Bronchial epithelial cell (primary cell): ENCODE results near the gene ZBTB44. TPM values are rescaled to one million over a fixed set of nuclear protein-coding genes. Genes with fewer than 3 reads are reported as not detected.
A peak's percentile ranks its signal among the peaks of the same experiment; 100 is the strongest.

Experiments used
- DNase-seq: peaks from one replicate; pipeline ENCODE4 v3.0.0-alpha.2; 2010; ENCODE audit warnings: low read depth
- FAIRE-seq: peaks from 2 replicates; lab custom pipeline; 2011; peaks lifted over from hg19 to GRCh38; lab: Jason Lieb, UNC
- H3K27me3 ChIP-seq: 2 replicates; pipeline ENCODE4 v1.5.1; 2011; ENCODE audit warnings: low read length; ENCODE audit not compliant: control insufficient read depth, insufficient read depth
- H3K36me3 ChIP-seq: 2 replicates; pipeline ENCODE4 v1.5.1; 2011; ENCODE audit warnings: low read length; ENCODE audit not compliant: control insufficient read depth, insufficient read depth
- H3K4me3 ChIP-seq: 2 replicates; pipeline ENCODE4 v1.5.1; 2011; ENCODE audit warnings: mild to moderate bottlenecking, low read depth, low read length, control low read depth
- total RNA-seq: library from RNA; depleted of rRNA; stranded (reverse); fragments of >200 nt; gene quantifications from 2 replicates; pipeline ENCODE4 v1.2.1, GENCODE V29; 2014
- TF ChIP-seq, protein P1 (sequence below): IDR thresholded peaks from 2 replicates; pipeline ENCODE4 v1.5.1; 2011; ENCODE audit warnings: mild to moderate bottlenecking, moderate library complexity, low read length, control low read depth, inconsistent platforms; ENCODE audit not compliant: insufficient read depth, severe bottlenecking

The ZBTB44 gene
- total RNA-seq, 1 donor from 2014 or later, result 28.4 TPM

DNA sequence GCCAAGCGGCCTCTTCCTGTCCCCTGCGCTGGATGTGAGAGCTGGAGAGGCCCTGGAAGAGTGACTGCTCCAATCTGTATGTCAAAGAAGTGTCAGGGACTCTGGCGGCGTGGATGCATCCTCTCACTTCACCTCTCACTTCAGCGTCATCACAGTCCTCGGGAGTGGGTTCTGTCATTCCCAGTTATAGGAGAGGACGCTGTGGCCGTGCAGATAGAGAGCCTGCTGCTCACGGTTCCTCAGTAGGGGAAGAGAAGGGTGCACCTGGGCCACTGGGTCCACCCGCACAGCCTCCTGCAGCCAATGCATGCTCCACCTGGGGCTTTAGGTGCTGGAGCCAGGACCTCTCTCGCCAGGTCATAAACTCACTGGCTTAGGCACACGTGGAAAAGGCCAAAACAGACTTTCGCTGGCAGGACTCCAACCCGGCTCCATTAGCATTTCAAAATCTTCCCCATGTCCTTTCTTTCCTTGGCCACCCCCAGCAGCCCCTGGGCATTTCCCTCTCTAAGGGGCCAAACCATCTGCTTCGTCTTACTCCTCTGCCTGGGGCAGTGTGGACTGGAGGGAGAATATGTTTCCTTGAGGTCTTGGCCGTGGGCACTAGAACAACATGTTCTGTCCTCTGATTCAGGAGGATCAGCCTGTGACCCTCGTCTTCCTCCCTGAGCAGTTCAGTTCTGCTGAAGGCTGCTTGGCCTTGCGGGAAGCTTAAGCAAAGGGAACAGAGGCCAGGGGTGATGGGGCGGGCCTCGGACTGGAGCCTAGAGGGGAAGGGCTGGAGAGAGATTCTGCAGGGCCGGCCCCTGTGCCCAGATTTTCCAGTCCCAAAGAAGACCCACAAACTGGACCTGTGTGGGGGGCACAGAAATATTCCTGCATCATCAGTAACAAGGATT lies 97.3 kb downstream of the ZBTB44 start:
- FAIRE-seq (no peak), DNase-seq (no peak)
- Histone ChIP-seq H3K36me3 (no peaks in the 10 kb centered on the region), H3K4me3 (no peak overlapping the region), H3K27me3 (no peaks in the 10 kb centered on the region)
- TF ChIP-seq, protein P1, sequence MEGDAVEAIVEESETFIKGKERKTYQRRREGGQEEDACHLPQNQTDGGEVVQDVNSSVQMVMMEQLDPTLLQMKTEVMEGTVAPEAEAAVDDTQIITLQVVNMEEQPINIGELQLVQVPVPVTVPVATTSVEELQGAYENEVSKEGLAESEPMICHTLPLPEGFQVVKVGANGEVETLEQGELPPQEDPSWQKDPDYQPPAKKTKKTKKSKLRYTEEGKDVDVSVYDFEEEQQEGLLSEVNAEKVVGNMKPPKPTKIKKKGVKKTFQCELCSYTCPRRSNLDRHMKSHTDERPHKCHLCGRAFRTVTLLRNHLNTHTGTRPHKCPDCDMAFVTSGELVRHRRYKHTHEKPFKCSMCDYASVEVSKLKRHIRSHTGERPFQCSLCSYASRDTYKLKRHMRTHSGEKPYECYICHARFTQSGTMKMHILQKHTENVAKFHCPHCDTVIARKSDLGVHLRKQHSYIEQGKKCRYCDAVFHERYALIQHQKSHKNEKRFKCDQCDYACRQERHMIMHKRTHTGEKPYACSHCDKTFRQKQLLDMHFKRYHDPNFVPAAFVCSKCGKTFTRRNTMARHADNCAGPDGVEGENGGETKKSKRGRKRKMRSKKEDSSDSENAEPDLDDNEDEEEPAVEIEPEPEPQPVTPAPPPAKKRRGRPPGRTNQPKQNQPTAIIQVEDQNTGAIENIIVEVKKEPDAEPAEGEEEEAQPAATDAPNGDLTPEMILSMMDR, result no peak

DNA sequence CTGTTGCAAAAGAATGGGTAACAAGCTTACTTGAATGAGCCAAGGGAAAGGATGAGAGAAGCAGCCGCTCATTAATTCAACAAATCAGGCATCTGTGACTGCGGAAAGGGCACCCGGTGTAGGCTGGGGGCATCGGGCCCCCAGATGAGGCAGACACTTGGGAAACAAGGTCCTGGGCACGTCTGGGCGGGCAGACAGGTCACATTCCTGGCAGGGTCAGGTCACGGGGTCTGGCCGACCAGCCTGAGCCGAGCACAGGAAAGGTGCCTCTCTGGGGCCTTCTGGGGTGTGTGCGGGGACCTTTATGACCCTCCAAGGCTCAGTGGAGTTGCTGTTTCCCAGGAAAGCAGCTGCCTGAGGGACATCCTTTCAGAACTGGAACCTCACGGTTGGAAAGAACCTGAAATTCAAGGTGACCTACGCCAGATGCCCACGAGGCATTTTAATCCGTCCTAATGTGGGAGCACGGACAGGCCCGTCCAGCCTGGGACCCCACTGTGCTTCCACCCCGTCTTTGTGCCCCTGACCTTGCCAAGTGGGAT lies 98.1 kb downstream of the ZBTB44 start:
- H3K4me3 ChIP-seq, result no peak overlapping the region
- no peaks in the 10 kb centered on the region for H3K27me3 ChIP-seq
- no peak for DNase-seq
- FAIRE-seq, result no peak
- H3K36me3 ChIP-seq, result no peaks in the 10 kb centered on the region
- TF ChIP-seq, protein P1, result no peak

DNA sequence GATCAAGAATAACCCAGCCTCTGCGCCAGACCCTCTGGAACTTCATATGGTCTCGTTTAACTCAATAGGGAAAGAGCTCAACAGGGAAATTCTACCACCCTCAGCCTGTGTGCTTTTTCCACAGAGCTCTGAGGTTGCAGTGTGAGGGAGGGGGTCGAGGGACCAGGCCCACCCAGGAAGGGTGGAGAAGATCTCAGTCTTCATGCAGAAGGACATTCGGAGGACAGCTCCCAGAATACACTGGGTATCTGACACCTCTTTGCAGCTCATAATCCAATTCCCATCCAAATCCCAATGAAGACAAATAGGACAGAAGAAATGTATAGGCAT lies 98.5 kb downstream of the ZBTB44 start:
- TF ChIP-seq, protein P1, result no peak
- no peak for DNase-seq
- FAIRE-seq, result no peak
- H3K4me3 ChIP-seq, result no peak overlapping the region
- no peaks in the 10 kb centered on the region for H3K27me3 ChIP-seq
- H3K36me3 ChIP-seq, result no peaks in the 10 kb centered on the region

DNA sequence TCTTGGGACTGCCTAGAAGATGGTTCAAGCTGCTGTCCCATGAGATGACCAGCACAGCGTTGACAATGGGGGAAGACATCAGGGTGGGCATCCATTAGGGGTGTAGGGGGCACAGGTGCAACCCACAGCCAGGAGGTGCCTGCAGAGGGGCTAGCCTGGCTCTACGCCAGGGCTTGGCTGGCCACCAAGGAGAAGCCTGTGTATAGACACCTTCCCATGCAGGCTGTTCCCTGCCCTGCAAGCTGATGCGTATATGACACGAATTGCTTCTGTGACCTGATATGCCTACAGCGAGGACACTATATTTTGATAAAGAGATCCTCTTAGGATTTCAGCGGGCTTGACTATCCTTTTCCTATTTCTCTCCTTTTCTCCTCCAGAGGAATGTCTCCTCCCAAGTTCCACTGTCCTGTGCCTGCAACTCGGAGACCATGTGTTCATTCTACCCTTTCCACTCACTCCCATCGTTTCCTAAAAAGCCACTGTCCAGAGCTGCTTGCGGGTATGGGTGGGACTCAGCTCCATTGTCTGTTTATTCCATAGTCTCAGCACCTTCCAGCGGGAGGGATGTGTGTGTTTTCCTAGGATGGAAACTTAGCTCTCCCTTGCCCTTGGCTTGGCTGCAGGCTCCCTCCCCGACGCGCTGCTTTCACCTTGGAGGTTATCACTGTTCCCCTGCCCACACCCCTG lies 99.0 kb downstream of the ZBTB44 start:
- FAIRE-seq (no peak), DNase-seq (no peak)
- Histone ChIP-seq H3K36me3 (no peaks in the 10 kb centered on the region), H3K4me3 (no peak overlapping the region), H3K27me3 (no peaks in the 10 kb centered on the region)
- TF ChIP-seq, protein P1, result no peak

DNA sequence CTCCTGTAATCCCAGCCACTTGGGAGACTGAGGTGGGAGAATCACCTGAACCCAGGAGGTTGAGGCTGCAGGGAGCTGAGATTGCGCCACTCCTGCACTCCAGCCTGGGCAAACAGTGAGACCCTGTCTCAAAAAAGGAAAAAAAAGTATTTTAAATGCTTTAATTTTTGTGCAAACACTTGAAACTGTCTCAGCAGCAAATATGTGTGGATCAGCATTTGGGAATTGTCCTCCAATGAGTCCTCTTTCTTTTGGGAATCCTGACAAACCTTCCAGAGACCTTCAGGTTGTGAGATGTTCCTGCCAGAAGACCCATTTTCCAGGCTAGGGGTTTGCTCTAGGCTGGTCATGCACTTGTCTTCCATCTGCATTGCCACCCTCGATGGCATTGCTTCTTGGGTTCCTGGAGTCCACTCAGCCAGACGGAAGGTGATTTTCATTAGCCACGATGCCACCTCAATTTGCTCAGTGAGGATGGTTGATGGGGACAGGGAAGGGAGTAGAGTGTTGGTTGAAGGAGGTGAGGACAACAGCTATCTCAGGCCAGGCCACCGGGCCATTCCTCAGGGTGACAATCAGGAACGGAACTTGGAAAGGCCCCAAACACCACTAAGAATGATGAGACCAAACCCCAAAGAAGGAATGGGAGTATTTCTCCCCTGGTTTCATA lies 99.7 kb downstream of the ZBTB44 start:
- peak; percentile 50 for FAIRE-seq
- TF ChIP-seq, protein P1, result no peak

More for the DNA sequence above, 99.7 kb downstream of the ZBTB44 start:
- Histone ChIP-seq H3K27me3 (no peaks in the 10 kb centered on the region), H3K4me3 (no peak overlapping the region), H3K36me3 (no peaks in the 10 kb centered on the region)
- no peak for DNase-seq
